ENCODE measurements around the gene SMC4. TPM values are rescaled to one million over a fixed set of nuclear protein-coding genes. Genes with fewer than 3 reads are reported as not detected.

The SMC4 gene
- total RNA-seq, 1 donor from 2014 or later = 34.1 TPM

DNA sequence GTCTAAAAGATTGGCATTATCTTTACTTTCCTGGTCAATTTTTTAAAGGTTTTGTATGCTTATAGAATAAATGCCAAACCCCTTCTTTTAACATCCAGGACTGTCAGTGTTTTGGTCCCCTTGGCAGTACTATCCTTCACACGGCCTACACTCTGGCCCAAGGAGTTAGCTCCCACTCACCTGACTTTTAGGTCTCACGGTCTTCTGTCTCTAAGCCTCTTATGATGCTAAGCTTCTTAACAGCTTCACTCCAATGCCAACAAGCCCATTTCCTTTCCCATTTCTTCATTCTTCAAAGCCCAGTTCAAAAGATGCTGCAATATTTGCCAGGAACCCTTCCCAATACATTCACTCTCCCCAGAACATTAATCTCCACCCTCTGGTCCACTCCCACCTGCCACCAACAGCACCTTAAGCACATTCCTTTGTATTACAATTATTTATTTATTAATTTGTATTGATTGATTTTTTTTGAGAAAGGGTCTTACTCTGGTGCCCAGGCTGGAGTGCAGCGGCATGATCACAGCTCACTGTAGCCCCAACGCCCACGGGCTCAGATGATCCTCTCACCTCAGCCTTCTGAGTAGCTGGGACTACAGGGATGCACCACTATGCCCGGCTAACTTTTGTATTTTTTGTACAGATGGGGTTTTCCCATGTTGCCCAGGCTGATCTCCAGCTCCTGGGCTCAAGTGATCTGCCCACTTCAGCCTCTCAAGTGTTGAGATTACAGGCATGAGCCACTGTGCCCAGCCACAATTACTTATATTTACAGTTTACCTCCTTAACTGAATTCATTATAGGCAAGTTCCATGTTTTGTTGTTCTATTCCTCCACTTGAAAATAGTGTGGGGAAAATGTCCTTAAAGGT lies 28.2 kb upstream of the SMC4 start:
- Mint-ChIP-seq H3K4me3 (ENCODE audit: unreplicated experiment) (no peak overlapping the region), H3K4me1 (ENCODE audit: low read depth, unreplicated experiment) (peaks cover 2% of the 10 kb centered on the region), H3K27me3 (ENCODE audit: low read depth, unreplicated experiment) (no peaks in the 10 kb centered on the region), H3K36me3 (ENCODE audit: low read depth, unreplicated experiment) (peaks cover 14% of the 10 kb centered on the region), H3K9me3 (ENCODE audit: unreplicated experiment) (peaks cover 4% of the 10 kb centered on the region), H3K27ac (ENCODE audit: unreplicated experiment) (no peak overlapping the region)
- no peak overlapping the region for H3K4me3 ChIP-seq (ENCODE audit: insufficient read depth, low read depth, low read length)
- H3K27me3 ChIP-seq (ENCODE audit: insufficient read depth, low read length) = no peaks in the 10 kb centered on the region
- FAIRE-seq (no peak), DNase-seq (ENCODE audit: low read depth) (no peak)
- H2AFZ ChIP-seq (ENCODE audit: low read depth, low read length) = no peak overlapping the region
- no peak overlapping the region for H3K27ac ChIP-seq (ENCODE audit: low read depth, low read length)
- no peak for TF ChIP-seq EZH2 (IDR thresholded peaks at IDR 0.05; ENCODE audit: insufficient read depth, low read length)
- TF ChIP-seq, protein P1, sequence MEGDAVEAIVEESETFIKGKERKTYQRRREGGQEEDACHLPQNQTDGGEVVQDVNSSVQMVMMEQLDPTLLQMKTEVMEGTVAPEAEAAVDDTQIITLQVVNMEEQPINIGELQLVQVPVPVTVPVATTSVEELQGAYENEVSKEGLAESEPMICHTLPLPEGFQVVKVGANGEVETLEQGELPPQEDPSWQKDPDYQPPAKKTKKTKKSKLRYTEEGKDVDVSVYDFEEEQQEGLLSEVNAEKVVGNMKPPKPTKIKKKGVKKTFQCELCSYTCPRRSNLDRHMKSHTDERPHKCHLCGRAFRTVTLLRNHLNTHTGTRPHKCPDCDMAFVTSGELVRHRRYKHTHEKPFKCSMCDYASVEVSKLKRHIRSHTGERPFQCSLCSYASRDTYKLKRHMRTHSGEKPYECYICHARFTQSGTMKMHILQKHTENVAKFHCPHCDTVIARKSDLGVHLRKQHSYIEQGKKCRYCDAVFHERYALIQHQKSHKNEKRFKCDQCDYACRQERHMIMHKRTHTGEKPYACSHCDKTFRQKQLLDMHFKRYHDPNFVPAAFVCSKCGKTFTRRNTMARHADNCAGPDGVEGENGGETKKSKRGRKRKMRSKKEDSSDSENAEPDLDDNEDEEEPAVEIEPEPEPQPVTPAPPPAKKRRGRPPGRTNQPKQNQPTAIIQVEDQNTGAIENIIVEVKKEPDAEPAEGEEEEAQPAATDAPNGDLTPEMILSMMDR (IDR thresholded peaks at IDR 0.05; ENCODE audit: insufficient read depth, low read depth, low read length) = no peak
- no peaks in the 10 kb centered on the region for H3K9me3 ChIP-seq (ENCODE audit: insufficient read depth, low read depth, low read length)
- H3K9ac ChIP-seq (ENCODE audit: low read length) = no peak overlapping the region
- H3K4me1 ChIP-seq (ENCODE audit: insufficient read depth, low read length) = peaks cover 5% of the 10 kb centered on the region
- H4K20me1 ChIP-seq (ENCODE audit: insufficient read depth, low read length) = no peaks in the 10 kb centered on the region
- H3K79me2 ChIP-seq (ENCODE audit: insufficient read depth, low read length) = no peaks in the 10 kb centered on the region
- H3K36me3 ChIP-seq (ENCODE audit: insufficient read depth, low read length) = no peaks in the 10 kb centered on the region
- no peak overlapping the region for H3K4me2 ChIP-seq (ENCODE audit: low read length)

DNA sequence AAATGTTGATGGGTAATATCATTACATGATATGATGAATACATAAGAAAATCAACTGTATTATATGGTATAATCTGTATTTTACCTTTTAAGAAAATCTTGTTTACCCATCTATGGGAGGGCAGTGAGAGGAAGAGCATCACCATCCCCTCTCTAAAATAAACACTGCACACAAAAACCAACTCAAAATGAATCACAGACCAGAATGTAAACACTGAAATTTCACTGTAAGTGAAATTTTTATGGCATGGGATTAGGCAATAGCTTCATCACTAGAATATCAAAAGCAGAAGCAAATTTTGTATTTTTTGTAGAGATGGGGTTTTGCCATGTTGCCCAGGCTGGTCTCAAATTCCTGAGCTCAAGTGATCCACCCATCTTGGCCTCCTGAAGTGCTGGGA lies 26.7 kb upstream of the SMC4 start:
- FAIRE-seq (no peak), DNase-seq (ENCODE audit: low read depth) (peak; percentile 43)
- Mint-ChIP-seq H3K9me3 (ENCODE audit: unreplicated experiment) (peaks cover 4% of the 10 kb centered on the region), H3K4me1 (ENCODE audit: low read depth, unreplicated experiment) (peaks cover 2% of the 10 kb centered on the region), H3K27me3 (ENCODE audit: low read depth, unreplicated experiment) (no peaks in the 10 kb centered on the region), H3K27ac (ENCODE audit: unreplicated experiment) (no peak overlapping the region), H3K4me3 (ENCODE audit: unreplicated experiment) (no peak overlapping the region), H3K36me3 (ENCODE audit: low read depth, unreplicated experiment) (peaks cover 15% of the 10 kb centered on the region)
- H3K36me3 ChIP-seq (ENCODE audit: insufficient read depth, low read length) = no peaks in the 10 kb centered on the region
- no peak overlapping the region for H3K27ac ChIP-seq (ENCODE audit: low read depth, low read length)
- no peak overlapping the region for H3K9ac ChIP-seq (ENCODE audit: low read length)
- no peaks in the 10 kb centered on the region for H3K9me3 ChIP-seq (ENCODE audit: insufficient read depth, low read depth, low read length)
- no peak overlapping the region for H3K4me3 ChIP-seq (ENCODE audit: insufficient read depth, low read depth, low read length)
- H3K4me1 ChIP-seq (ENCODE audit: insufficient read depth, low read length) = peaks cover 5% of the 10 kb centered on the region
- H3K27me3 ChIP-seq (ENCODE audit: insufficient read depth, low read length) = no peaks in the 10 kb centered on the region
- TF ChIP-seq, protein P1 (IDR thresholded peaks at IDR 0.05; ENCODE audit: insufficient read depth, low read depth, low read length) = no peak
- no peak for TF ChIP-seq EZH2 (IDR thresholded peaks at IDR 0.05; ENCODE audit: insufficient read depth, low read length)
- H3K79me2 ChIP-seq (ENCODE audit: insufficient read depth, low read length) = no peaks in the 10 kb centered on the region
- no peak overlapping the region for H3K4me2 ChIP-seq (ENCODE audit: low read length)
- no peaks in the 10 kb centered on the region for H4K20me1 ChIP-seq (ENCODE audit: insufficient read depth, low read length)
- H2AFZ ChIP-seq (ENCODE audit: low read depth, low read length) = no peak overlapping the region

DNA sequence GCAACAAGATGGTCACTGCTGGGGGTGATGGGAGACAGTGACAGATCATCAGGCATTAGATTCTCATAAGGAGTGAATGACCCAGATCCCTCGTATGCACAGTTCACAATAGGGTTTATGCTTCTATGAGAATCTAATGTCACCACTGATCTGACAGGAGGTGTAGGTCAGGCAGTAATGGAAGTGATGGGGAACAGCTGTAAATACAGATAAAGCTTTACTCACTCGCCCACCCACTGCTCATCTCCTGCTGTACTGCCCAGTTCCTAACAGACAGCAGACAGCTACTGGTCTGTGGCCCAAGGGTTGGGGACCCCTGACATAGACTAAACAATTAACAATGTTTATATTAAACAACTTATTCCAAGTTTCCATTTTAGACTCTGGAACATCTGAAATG lies 25.8 kb upstream of the SMC4 start:
- Histone ChIP-seq H3K4me1 (ENCODE audit: insufficient read depth, low read length) (peaks cover 11% of the 10 kb centered on the region), H3K4me3 (ENCODE audit: insufficient read depth, low read depth, low read length) (no peak overlapping the region), H3K79me2 (ENCODE audit: insufficient read depth, low read length) (no peaks in the 10 kb centered on the region), H2AFZ (ENCODE audit: low read depth, low read length) (no peak overlapping the region), H3K27ac (ENCODE audit: low read depth, low read length) (no peak overlapping the region), H3K36me3 (ENCODE audit: insufficient read depth, low read length) (no peaks in the 10 kb centered on the region), H4K20me1 (ENCODE audit: insufficient read depth, low read length) (no peaks in the 10 kb centered on the region), H3K9me3 (ENCODE audit: insufficient read depth, low read depth, low read length) (no peaks in the 10 kb centered on the region), H3K27me3 (ENCODE audit: insufficient read depth, low read length) (no peaks in the 10 kb centered on the region), H3K9ac (ENCODE audit: low read length) (no peak overlapping the region), H3K4me2 (ENCODE audit: low read length) (no peak overlapping the region)
- Mint-ChIP-seq H3K27ac (ENCODE audit: unreplicated experiment) (no peak overlapping the region), H3K27me3 (ENCODE audit: low read depth, unreplicated experiment) (no peaks in the 10 kb centered on the region), H3K36me3 (ENCODE audit: low read depth, unreplicated experiment) (peaks cover 15% of the 10 kb centered on the region), H3K4me3 (ENCODE audit: unreplicated experiment) (no peak overlapping the region), H3K4me1 (ENCODE audit: low read depth, unreplicated experiment) (peaks cover 2% of the 10 kb centered on the region), H3K9me3 (ENCODE audit: unreplicated experiment) (peaks cover 4% of the 10 kb centered on the region)
- FAIRE-seq = no peak
- no peak for DNase-seq (ENCODE audit: low read depth)
- TF ChIP-seq EZH2 (IDR thresholded peaks at IDR 0.05; ENCODE audit: insufficient read depth, low read length) = no peak
- TF ChIP-seq, protein P1 (IDR thresholded peaks at IDR 0.05; ENCODE audit: insufficient read depth, low read depth, low read length) = no peak
